NB4 (cell line): ENCODE measurements around the gene BCAS3.
A peak's percentile ranks its signal among the peaks of the same experiment; 100 is the strongest.

Source experiments
- MAX ChIP-seq: IDR thresholded peaks from 2 replicates; pipeline ENCODE4 v1.6.1; 2011; ENCODE audit warnings: low read depth, low read length
- POLR2A ChIP-seq: IDR thresholded peaks from 2 replicates; pipeline ENCODE4 v1.6.1; 2011; ENCODE audit warnings: mild to moderate bottlenecking; ENCODE audit not compliant: insufficient read length; ENCODE audit errors: extremely low read depth
- TF ChIP-seq, protein P1 (sequence below): IDR thresholded peaks from one replicate; pipeline ENCODE4 v1.5.1; 2012; ENCODE audit warnings: low read depth, low read length

- TF ChIP-seq, protein P1, sequence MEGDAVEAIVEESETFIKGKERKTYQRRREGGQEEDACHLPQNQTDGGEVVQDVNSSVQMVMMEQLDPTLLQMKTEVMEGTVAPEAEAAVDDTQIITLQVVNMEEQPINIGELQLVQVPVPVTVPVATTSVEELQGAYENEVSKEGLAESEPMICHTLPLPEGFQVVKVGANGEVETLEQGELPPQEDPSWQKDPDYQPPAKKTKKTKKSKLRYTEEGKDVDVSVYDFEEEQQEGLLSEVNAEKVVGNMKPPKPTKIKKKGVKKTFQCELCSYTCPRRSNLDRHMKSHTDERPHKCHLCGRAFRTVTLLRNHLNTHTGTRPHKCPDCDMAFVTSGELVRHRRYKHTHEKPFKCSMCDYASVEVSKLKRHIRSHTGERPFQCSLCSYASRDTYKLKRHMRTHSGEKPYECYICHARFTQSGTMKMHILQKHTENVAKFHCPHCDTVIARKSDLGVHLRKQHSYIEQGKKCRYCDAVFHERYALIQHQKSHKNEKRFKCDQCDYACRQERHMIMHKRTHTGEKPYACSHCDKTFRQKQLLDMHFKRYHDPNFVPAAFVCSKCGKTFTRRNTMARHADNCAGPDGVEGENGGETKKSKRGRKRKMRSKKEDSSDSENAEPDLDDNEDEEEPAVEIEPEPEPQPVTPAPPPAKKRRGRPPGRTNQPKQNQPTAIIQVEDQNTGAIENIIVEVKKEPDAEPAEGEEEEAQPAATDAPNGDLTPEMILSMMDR = peak; percentile 34
- TF ChIP-seq POLR2A = no peak
- no peak for TF ChIP-seq MAX
These were observed 37.1 kb upstream of the BCAS3 start for GRCh38 chr17:60640503-60640902.
